HepG2 (cell line): ENCODE measurements around the gene TOM1L1. TPM values are rescaled to one million over a fixed set of nuclear protein-coding genes. Genes with fewer than 3 reads are reported as not detected.

Experiments used
- BRCA1 ChIP-seq: sonication (generic); formaldehyde crosslinking; IDR thresholded peaks from 2 replicates; pipeline ENCODE4 v1.4.0; 2020; ENCODE audit warnings: missing genetic modification reagents
- CREM ChIP-seq, 2 experiments: sonication (generic) in 1 of 2; formaldehyde crosslinking in 1 of 2; IDR thresholded peaks; 2 replicates each; pipeline versions ENCODE4 v1.4.0 to v1.6.1; 2016 to 2020; ENCODE audit warnings: antibody characterized with exemption in 1 of 2, mild to moderate bottlenecking in 1 of 2, missing genetic modification reagents in 1 of 2
- HIVEP1 ChIP-seq: sonication (generic); formaldehyde crosslinking; IDR thresholded peaks from 2 replicates; pipeline ENCODE4 v1.4.0; 2020; ENCODE audit warnings: mild to moderate bottlenecking, missing genetic modification reagents
- HNRNPL ChIP-seq: fragments of 200-400 bp; formaldehyde crosslinking; IDR thresholded peaks from 2 replicates; pipeline ENCODE4 v1.6.1; 2017; ENCODE audit warnings: mild to moderate bottlenecking, low read depth, low read length
- IKZF4 ChIP-seq: sonication (generic); formaldehyde crosslinking; IDR thresholded peaks from 2 replicates; pipeline ENCODE4 v1.5.1; 2020; ENCODE audit warnings: borderline replicate concordance, mild to moderate bottlenecking, low read depth, missing genetic modification reagents; ENCODE audit errors: not compliant biosample characterization
- MAF1 ChIP-seq: sonication (generic); formaldehyde crosslinking; IDR thresholded peaks from 2 replicates; pipeline ENCODE4 v1.5.0; 2020; ENCODE audit warnings: missing genetic modification reagents, borderline replicate concordance
- MED13 ChIP-seq: sonication (generic); formaldehyde crosslinking; IDR thresholded peaks from 2 replicates; pipeline ENCODE4 v1.5.0; 2020; ENCODE audit warnings: missing genetic modification reagents
- MYC ChIP-seq: sonication (generic); formaldehyde crosslinking; IDR thresholded peaks from 2 replicates; pipeline ENCODE4 v1.9.0; 2021; ENCODE audit warnings: missing genetic modification reagents, borderline replicate concordance
- NR1H2 ChIP-seq: sonication (generic); formaldehyde crosslinking; IDR thresholded peaks from 2 replicates; pipeline ENCODE4 v1.8.1; 2022; ENCODE audit warnings: low read depth, missing genetic modification reagents, borderline replicate concordance
- PHF21A ChIP-seq: sonication (generic); formaldehyde crosslinking; IDR thresholded peaks from 2 replicates; pipeline ENCODE4 v1.5.0; 2020; ENCODE audit warnings: mild to moderate bottlenecking, missing genetic modification reagents
- PITX1 ChIP-seq: sonication (generic); formaldehyde crosslinking; IDR thresholded peaks from 2 replicates; pipeline ENCODE4 v1.5.1; 2020; ENCODE audit warnings: mild to moderate bottlenecking, missing genetic modification reagents
- POLR2G ChIP-seq: fragments of 200-400 bp; formaldehyde crosslinking; IDR thresholded peaks from 2 replicates; pipeline ENCODE4 v1.6.1; 2018; ENCODE audit warnings: mild to moderate bottlenecking, low read depth, low read length, moderate library complexity
- RFX1 ChIP-seq: fragments of 450-650 bp; IDR thresholded peaks from 2 replicates; pipeline ENCODE4 v1.6.1; 2017
- U2AF2 ChIP-seq: fragments of 200-400 bp; formaldehyde crosslinking; IDR thresholded peaks from 2 replicates; pipeline ENCODE4 v1.6.1; 2017; ENCODE audit warnings: low read depth, mild to moderate bottlenecking, low read length
- ZFP1 ChIP-seq: IDR thresholded peaks from 2 replicates; pipeline ENCODE4 v1.6.1; 2016
- ZFY ChIP-seq: sonication (generic); formaldehyde crosslinking; IDR thresholded peaks from 2 replicates; pipeline ENCODE4 v1.4.0; 2020; ENCODE audit warnings: missing genetic modification reagents
- ZFYVE20 ChIP-seq: sonication (generic); formaldehyde crosslinking; IDR thresholded peaks from 2 replicates; pipeline ENCODE4 v1.8.0; 2023; ENCODE audit warnings: low read depth, mild to moderate bottlenecking, moderate library complexity, missing genetic modification reagents, borderline replicate concordance
- ZMAT3 ChIP-seq: sonication (generic); formaldehyde crosslinking; conservative IDR thresholded peaks from 2 replicates; pipeline ENCODE4 v1.7.0; 2021; ENCODE audit warnings: missing genetic modification reagents
- ZMYM3 ChIP-seq: sonication (generic); formaldehyde crosslinking; IDR thresholded peaks from 2 replicates; pipeline ENCODE4 v1.5.1; 2020; ENCODE audit warnings: mild to moderate bottlenecking, missing genetic modification reagents
- ZNF256 ChIP-seq: sonication (generic); formaldehyde crosslinking; conservative IDR thresholded peaks from 2 replicates; pipeline ENCODE4 v1.4.0; 2020; ENCODE audit warnings: missing genetic modification reagents
- ZNF788 ChIP-seq: sonication (generic); formaldehyde crosslinking; IDR thresholded peaks from 2 replicates; pipeline ENCODE4 v1.5.0; 2020; ENCODE audit warnings: mild to moderate bottlenecking, missing genetic modification reagents, borderline replicate concordance
- polyA plus RNA-seq, 8 experiments: library from polyadenylated mRNA; depleted of rRNA in 3 of 8; stranded (reverse) in 7 of 8; unstranded in 1 of 8; fragments of >200 nt; fragmentation: Illumina TruSeq in 4 of 8; extraction: Trizol in 4 of 8; gene quantifications; 2 replicates each; pipeline versions ENCODE4 v1.2.1 to v1.2.3, GENCODE V29; 2011 to 2016; ENCODE audit warnings: low read depth in 4 of 8, missing spikeins in 1 of 8, mixed read lengths in 1 of 8; ENCODE audit not compliant: insufficient read depth in 1 of 8
- total RNA-seq, 5 experiments: library from RNA; depleted of rRNA; stranded (reverse); fragments of >200 nt; fragmentation: Illumina TruSeq; extraction: Trizol; gene quantifications; 2 replicates each; pipeline ENCODE4 v1.2.3, GENCODE V29; 2016; ENCODE audit warnings: low read depth in 1 of 5
- TF ChIP-seq, protein P1 (sequence below): sonication (generic); formaldehyde crosslinking; IDR thresholded peaks from 2 replicates; pipeline ENCODE4 v1.5.1; 2020; ENCODE audit warnings: missing genetic modification reagents, mild to moderate bottlenecking, borderline replicate concordance
- TF ChIP-seq, protein P2 (sequence below): sonication (generic); formaldehyde crosslinking; IDR thresholded peaks from 2 replicates; pipeline ENCODE4 v1.5.0; 2020; ENCODE audit warnings: missing genetic modification reagents, mild to moderate bottlenecking, borderline replicate concordance
- TF ChIP-seq, protein P3 (sequence below): sonication (generic); formaldehyde crosslinking; IDR thresholded peaks from 2 replicates; pipeline ENCODE4 v1.4.0; 2020; ENCODE audit warnings: missing genetic modification reagents
- TF ChIP-seq, protein P4 (sequence below): sonication (generic); formaldehyde crosslinking; IDR thresholded peaks from 2 replicates; pipeline ENCODE4 v1.8.0; 2022; ENCODE audit warnings: mild to moderate bottlenecking, missing genetic modification reagents, moderate library complexity

TOM1L1 gene
- total and polyA plus RNA-seq, 2 of the 13 experiments (the other 11 are each of a cell fraction or from before 2014, with no cell fraction given): 45.3 to 51.3 TPM

DNA sequence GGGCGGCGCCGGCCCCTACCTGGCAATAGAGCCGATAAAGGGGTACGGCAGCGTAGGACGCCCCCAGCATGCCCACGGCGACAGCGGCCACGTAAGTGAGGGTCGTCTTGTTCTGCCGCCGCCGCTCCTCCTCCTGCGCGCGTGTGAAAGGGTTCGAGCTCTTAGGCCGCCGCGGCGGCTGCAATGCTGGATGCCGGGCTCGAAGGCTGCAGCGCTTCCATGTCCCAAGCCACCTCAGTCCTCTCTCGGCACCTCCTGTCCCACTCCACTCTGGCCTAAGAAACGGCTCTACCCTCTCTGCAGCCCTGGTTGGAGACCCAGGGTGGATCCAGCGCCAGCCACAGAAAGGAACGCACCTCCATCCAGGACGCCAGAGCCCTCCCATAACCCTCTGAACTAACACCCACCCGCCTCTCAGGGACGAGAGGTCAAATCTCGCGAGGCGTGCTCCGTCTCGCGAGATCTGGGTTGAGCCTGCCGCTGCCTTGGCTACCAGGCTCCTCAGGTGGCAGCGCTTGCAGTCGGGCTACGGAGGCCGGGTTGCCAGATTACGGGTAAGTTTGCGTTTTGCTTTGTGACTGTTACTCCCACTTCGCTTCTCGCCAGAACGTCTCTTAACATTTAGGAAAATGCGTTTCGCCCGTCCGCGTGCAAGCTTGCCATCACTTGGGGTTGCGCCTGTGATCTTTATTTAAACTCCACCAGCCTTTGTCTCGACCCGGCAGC, 67.8 kb downstream of the TOM1L1 start, which contains the start of the genes COX11 and STXBP4 (continued):
- TF ChIP-seq ZFP1 (CRISPR knock-in tag): peak; percentile 39; the same call in 1 of the 2 replicates
- TF ChIP-seq, protein P1, sequence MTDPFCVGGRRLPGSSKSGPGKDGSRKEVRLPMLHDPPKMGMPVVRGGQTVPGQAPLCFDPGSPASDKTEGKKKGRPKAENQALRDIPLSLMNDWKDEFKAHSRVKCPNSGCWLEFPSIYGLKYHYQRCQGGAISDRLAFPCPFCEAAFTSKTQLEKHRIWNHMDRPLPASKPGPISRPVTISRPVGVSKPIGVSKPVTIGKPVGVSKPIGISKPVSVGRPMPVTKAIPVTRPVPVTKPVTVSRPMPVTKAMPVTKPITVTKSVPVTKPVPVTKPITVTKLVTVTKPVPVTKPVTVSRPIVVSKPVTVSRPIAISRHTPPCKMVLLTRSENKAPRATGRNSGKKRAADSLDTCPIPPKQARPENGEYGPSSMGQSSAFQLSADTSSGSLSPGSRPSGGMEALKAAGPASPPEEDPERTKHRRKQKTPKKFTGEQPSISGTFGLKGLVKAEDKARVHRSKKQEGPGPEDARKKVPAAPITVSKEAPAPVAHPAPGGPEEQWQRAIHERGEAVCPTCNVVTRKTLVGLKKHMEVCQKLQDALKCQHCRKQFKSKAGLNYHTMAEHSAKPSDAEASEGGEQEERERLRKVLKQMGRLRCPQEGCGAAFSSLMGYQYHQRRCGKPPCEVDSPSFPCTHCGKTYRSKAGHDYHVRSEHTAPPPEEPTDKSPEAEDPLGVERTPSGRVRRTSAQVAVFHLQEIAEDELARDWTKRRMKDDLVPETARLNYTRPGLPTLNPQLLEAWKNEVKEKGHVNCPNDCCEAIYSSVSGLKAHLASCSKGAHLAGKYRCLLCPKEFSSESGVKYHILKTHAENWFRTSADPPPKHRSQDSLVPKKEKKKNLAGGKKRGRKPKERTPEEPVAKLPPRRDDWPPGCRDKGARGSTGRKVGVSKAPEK (CRISPR knock-in tag): 0 out of 2 replicates have a peak, but pooled peaks have one; percentile 15
- TF ChIP-seq MAF1 (CRISPR knock-in tag): no peak
- TF ChIP-seq MED13 (CRISPR knock-in tag): 0 out of 2 replicates have a peak, but pooled peaks have one; percentile 22
- TF ChIP-seq ZNF788: peak; percentile 70
- 0 out of 2 replicates have a peak, but pooled peaks have one; percentile 59 for TF ChIP-seq U2AF2
- TF ChIP-seq, protein P2, sequence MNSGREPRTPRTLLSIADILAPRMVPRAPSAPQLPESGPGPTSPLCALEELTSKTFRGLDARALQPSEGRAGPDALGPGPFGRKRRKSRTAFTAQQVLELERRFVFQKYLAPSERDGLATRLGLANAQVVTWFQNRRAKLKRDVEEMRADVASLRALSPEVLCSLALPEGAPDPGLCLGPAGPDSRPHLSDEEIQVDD (CRISPR knock-in tag): peak; percentile 57; the same call in 1 of the 2 replicates
- peak; percentile 64 for TF ChIP-seq HNRNPL
- TF ChIP-seq, protein P3, sequence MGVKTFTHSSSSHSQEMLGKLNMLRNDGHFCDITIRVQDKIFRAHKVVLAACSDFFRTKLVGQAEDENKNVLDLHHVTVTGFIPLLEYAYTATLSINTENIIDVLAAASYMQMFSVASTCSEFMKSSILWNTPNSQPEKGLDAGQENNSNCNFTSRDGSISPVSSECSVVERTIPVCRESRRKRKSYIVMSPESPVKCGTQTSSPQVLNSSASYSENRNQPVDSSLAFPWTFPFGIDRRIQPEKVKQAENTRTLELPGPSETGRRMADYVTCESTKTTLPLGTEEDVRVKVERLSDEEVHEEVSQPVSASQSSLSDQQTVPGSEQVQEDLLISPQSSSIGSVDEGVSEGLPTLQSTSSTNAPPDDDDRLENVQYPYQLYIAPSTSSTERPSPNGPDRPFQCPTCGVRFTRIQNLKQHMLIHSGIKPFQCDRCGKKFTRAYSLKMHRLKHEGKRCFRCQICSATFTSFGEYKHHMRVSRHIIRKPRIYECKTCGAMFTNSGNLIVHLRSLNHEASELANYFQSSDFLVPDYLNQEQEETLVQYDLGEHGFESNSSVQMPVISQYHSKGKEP (CRISPR knock-in tag): no peak
- no peak for TF ChIP-seq ZMYM3 (CRISPR knock-in tag)
- 0 out of 2 replicates have a peak, but pooled peaks have one; percentile 74 for TF ChIP-seq ZFYVE20 (CRISPR knock-in tag)
- no peak for TF ChIP-seq IKZF4
- TF ChIP-seq RFX1: peak; percentile 91
- peak; percentile 87; the same call in 1 of the 2 replicates for TF ChIP-seq MYC (CRISPR knock-in tag)
- peak; percentile 86; the same call in 1 of the 2 replicates for TF ChIP-seq PHF21A (CRISPR knock-in tag)
- no peak for TF ChIP-seq NR1H2 (CRISPR knock-in tag)
- TF ChIP-seq CREM (IDR thresholded peaks at IDR 0.05): peak; percentile 56; the same call in 1 of the 2 replicates
- no peak for TF ChIP-seq CREM (CRISPR knock-in tag; IDR thresholded peaks at IDR 0.05)
- peak; percentile 85; the same call in 1 of the 2 replicates for TF ChIP-seq ZNF256 (CRISPR knock-in tag)
- peak; percentile 84 for TF ChIP-seq ZMAT3 (CRISPR knock-in tag)
- TF ChIP-seq POLR2G: peak; percentile 98
- TF ChIP-seq, protein P4, sequence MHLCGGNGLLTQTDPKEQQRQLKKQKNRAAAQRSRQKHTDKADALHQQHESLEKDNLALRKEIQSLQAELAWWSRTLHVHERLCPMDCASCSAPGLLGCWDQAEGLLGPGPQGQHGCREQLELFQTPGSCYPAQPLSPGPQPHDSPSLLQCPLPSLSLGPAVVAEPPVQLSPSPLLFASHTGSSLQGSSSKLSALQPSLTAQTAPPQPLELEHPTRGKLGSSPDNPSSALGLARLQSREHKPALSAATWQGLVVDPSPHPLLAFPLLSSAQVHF: peak; percentile 42; the same call in 1 of the 2 replicates
- TF ChIP-seq HIVEP1 (CRISPR knock-in tag): peak; percentile 11; the same call in 1 of the 2 replicates
- peak; percentile 19; the same call in 1 of the 2 replicates for TF ChIP-seq BRCA1 (CRISPR knock-in tag)
- peak; percentile 82 for TF ChIP-seq ZFY (CRISPR knock-in tag)
- TF ChIP-seq PITX1: peak; percentile 68
